ENCODE results near the gene JAZF1.

Gene JAZF1

DNA sequence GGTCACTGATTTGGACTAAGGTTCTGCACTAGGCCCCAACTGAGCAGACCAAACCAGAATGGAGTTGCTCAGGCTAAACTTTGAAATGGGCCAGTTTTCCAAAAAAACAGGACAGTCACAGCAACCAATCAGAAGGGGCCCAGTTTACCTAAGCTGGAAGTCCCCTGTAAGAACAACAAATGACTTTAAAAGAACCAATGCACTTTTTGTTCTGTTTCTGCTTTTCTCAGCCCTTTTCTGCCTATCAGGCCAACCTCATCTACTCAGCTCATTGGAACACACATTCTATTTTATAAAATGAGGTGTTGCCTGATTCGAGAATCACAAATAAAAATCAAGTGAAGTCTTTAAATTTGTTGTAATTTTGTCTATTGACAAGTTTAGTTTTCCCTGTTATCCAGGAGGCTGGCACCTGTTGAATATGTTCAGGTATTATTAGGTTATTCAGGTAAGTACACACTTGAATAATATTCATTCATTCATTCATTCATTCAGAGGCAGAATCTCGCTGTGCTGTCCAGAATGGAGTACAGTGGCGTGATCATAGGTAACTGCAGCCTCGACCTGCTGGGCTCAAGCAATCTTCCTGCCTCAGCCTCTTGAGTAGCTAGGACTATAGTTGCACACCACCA lies 271.9 kb downstream of the JAZF1 start:
- TF ChIP-seq, protein P1, sequence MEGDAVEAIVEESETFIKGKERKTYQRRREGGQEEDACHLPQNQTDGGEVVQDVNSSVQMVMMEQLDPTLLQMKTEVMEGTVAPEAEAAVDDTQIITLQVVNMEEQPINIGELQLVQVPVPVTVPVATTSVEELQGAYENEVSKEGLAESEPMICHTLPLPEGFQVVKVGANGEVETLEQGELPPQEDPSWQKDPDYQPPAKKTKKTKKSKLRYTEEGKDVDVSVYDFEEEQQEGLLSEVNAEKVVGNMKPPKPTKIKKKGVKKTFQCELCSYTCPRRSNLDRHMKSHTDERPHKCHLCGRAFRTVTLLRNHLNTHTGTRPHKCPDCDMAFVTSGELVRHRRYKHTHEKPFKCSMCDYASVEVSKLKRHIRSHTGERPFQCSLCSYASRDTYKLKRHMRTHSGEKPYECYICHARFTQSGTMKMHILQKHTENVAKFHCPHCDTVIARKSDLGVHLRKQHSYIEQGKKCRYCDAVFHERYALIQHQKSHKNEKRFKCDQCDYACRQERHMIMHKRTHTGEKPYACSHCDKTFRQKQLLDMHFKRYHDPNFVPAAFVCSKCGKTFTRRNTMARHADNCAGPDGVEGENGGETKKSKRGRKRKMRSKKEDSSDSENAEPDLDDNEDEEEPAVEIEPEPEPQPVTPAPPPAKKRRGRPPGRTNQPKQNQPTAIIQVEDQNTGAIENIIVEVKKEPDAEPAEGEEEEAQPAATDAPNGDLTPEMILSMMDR (IDR thresholded peaks at IDR 0.05; ENCODE audit: low read depth, low read length), result no peak
- no peak overlapping the region for H3K4me3 ChIP-seq (ENCODE audit: low read depth, low read length)

DNA sequence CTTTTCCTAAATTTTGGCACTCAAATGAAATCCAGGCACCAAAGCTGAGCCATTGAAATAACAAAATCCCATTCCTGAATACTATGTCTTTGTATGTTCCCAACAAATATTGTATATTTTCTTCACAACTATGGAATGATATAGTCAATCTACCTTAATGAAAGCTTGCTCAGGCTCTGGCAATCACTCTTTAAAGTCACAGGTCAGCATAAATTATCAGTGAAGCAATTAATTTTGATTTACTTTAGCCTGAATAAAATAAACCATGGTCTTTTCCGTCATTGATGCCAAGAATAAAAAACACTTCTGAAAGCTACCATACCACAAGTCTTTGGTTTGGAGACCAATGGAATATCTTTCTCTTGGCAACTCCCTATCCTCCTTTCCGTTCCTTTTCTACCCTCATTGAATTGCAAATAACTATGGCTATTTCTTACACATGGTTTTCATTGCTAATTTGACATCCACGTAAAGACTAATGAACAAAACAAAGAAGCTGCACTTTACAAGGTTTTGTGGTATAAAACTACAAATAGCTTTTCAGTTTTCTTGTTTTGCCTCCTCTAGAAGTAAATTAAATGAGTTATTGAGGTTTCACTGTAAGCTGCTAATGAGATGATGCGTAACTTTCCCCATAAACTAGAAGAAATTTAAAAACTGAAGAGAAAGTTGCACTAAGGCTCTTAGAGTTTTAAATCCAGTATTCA lies 274.1 kb downstream of the JAZF1 start:
- no peak overlapping the region for H3K4me3 ChIP-seq (ENCODE audit: low read depth, low read length)
- TF ChIP-seq, protein P1 (IDR thresholded peaks at IDR 0.05; ENCODE audit: low read depth, low read length), result no peak

DNA sequence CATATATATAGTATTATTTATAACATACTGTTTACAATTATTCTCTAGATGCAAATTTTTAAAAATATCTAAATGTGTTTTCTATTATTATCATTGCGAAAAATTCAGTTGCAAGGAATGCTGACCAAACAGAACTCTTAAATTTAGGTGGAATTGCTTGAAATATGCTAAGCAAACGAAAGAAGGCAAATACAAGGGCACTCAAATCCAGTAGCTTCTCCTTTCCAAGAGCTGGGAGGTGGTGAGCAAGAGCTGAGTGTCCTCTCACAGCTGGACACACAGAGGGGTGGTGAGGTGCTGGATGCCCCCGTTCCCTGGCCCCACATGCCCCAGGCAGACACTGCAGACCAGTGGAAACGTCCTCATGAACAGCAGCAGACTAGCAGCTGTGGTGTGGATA lies 274.6 kb downstream of the JAZF1 start:
- H3K4me3 ChIP-seq (ENCODE audit: low read depth, low read length), result no peak overlapping the region
- TF ChIP-seq, protein P1 (IDR thresholded peaks at IDR 0.05; ENCODE audit: low read depth, low read length), result no peak

DNA sequence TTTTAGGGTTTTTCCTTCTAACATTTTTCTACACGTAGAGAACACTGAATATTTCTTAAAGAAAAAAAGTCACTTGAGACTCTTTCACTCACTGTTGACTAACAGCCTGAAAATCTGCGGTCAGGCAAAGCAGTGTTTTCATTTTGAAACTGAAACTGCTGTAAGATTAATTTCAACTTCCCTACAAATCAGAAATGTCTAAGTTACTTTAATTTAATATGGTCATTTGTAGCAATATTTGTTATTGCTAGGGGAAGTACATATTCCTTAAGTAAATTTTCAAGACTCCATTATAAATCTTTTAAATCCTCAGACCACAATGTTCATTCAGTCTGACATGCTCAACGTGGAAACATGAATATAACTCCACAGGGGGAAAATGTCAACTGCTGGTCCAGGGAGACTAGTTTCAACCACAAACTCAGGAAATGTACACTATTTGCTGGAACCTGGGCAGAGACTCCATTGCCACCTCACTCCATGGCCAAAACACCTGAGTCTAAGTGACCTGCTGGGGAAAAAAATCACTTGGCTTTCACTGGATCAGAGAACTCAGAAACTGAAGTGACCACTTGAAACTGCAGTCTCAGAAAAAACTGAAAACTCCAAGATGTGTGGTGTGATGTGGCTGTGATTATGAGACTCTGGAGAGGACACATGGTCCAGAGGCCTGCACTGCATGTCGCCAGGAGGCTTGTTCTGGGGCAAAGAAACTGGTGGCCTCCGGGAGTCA lies 279.4 kb downstream of the JAZF1 start:
- peak overlapping the region; percentile 42 for H3K4me3 ChIP-seq (ENCODE audit: low read depth, low read length)
- TF ChIP-seq, protein P1 (IDR thresholded peaks at IDR 0.05; ENCODE audit: low read depth, low read length), result no peak

DNA sequence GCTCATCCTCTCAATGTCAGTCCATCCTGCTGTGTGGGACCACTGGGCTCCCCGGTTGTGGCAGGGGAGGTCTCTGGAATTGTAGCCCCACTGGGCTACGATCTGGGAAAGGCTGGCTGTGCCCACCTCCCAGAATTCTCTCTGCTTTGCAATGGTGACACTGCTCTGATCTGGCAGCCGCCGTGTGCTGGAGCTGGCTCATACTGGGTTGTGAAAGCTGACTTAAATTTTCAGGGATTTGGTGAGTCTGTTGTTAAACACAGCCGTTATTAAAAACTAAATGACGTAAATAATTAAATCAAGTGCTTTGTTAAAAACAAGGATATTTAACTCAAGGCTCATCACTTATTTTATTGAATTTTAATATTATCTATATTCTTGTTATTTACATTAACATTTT lies 280.6 kb downstream of the JAZF1 start:
- H3K4me3 ChIP-seq (ENCODE audit: low read depth, low read length), result no peak overlapping the region
- TF ChIP-seq, protein P1 (IDR thresholded peaks at IDR 0.05; ENCODE audit: low read depth, low read length), result no peak

DNA sequence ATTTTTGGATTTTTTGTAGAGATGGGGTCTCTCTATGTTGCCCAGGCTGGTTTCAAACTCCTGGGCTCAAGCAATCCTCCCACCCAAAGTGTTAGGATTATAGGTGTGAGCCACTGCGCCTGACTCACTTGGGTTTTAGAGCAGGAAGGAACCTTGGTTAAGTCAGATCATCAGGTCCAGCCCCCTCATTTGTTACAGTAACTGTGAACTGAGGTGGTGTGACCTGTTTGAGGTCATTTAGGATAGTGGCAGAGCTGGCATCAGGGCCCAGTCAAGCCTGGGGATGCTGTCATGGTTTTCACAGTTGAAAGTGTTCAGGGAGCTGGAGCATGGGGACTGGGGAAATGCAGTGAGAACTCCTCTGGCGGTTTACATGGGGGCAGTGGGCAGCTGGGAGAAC lies 281.0 kb downstream of the JAZF1 start:
- no peak overlapping the region for H3K4me3 ChIP-seq (ENCODE audit: low read depth, low read length)
- TF ChIP-seq, protein P1 (IDR thresholded peaks at IDR 0.05; ENCODE audit: low read depth, low read length), result no peak

DNA sequence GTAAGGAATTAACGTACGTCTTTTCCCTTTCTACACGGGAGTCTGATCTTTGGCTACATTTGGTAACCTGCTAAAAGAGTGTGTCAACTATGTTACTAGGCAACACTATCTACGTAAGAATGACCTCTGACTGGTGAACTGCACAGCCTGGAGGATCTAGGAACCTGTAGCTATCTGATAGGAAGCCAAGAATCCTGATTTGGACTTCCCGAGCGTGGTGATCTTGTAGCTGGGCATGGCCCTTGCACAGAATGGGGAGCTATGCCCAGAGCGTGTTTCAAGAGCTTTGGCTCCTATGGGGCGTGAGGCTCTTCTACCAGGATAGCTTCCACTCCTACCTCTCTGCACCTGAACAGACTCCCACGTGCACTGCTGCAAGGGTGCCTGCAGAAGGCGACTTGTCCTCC lies 283.2 kb downstream of the JAZF1 start:
- H3K4me3 ChIP-seq (ENCODE audit: low read depth, low read length), result no peak overlapping the region
- TF ChIP-seq, protein P1 (IDR thresholded peaks at IDR 0.05; ENCODE audit: low read depth, low read length), result no peak
